ENCODE results near the gene CLK2.

DNA sequence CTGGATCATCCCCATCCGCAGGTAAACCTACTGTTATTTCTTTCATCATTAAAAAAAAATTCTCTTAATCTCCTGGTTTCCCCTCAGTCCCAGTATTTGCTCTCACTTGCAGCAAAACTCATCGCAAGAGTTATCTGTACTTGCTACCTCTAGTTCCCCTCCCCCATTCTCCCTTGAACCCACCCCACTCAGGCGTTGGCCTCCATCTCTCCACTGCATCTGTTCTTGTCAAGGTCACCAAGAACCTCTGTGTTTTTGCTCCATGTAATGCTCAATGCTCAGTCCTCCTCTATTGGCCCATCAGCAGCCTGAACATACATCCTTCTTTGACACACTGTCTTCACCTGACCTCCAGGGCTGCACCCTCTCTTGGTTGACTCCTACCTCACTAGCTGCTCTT is 23.4 kb upstream of the CLK2 start:
- no peak for TF ChIP-seq EGR1 (IDR thresholded peaks at IDR 0.05)
- no peak for TF ChIP-seq YY1 (IDR thresholded peaks at IDR 0.05; ENCODE audit: low read depth)
- TF ChIP-seq, protein P1, sequence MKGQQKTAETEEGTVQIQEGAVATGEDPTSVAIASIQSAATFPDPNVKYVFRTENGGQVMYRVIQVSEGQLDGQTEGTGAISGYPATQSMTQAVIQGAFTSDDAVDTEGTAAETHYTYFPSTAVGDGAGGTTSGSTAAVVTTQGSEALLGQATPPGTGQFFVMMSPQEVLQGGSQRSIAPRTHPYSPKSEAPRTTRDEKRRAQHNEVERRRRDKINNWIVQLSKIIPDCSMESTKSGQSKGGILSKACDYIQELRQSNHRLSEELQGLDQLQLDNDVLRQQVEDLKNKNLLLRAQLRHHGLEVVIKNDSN (IDR thresholded peaks at IDR 0.05) = no peak
- TF ChIP-seq REST (IDR thresholded peaks at IDR 0.05; ENCODE audit: low read depth) = no peak
- TF ChIP-seq CEBPB (IDR thresholded peaks at IDR 0.05) = no peak
- TF ChIP-seq FOXM1 (IDR thresholded peaks at IDR 0.05; ENCODE audit: borderline replicate concordance, low read depth) = no peak
- no peak for TF ChIP-seq EP300 (IDR thresholded peaks at IDR 0.05; ENCODE audit: borderline replicate concordance)
- no peak for TF ChIP-seq CREB1 (IDR thresholded peaks at IDR 0.05; ENCODE audit: low read depth)
- TF ChIP-seq, protein P2, sequence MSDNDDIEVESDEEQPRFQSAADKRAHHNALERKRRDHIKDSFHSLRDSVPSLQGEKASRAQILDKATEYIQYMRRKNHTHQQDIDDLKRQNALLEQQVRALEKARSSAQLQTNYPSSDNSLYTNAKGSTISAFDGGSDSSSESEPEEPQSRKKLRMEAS (IDR thresholded peaks at IDR 0.05) = no peak
- no peak for TF ChIP-seq TCF12 (IDR thresholded peaks at IDR 0.05; ENCODE audit: low read depth)
- TF ChIP-seq RAD21 (IDR thresholded peaks at IDR 0.05; ENCODE audit: low read depth) = no peak

Measured in Ishikawa (cell line).